ENCODE results near the gene SCAF1.

The SCAF1 gene

DNA sequence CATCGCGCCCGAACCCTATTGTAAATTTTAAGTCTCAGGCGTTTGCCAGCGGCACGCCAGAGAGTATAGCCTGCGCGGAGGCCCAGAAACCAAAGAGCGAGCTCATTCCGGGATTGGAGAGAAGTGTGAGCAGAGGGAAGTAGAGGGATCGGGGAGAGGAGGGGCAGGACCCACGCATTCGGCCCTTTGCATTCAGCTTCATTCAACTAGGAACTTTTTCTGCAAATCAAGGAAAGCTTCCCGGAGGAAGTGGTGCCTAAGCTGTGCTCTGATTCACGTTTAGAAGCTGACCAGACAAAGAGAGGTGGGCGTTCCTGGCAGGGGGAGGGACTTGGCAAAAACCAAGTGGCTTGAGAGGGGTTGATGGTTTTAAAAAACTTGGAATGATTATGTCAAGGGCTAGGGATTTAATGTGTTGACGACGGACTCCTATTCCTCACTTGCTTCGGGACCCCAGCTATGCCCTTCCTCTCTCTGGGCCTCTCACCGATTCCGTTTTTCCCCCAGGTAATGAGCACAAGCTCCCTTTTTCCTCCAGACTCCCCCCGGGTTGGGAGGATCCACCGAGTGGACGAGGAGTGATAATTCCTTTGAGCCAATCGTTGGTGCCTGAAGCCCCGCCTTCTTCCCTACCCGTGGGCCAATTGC, 34.3 kb downstream of the SCAF1 start:
- Histone ChIP-seq H3K9me3 (replicated peaks; ENCODE audit: insufficient read depth, low read length) (no peaks in the 10 kb centered on the region), H3K9ac (ENCODE audit: low read length) (peak overlapping the region; percentile 90), H3F3A (ENCODE audit: insufficient read depth, low read length) (peaks cover 58% of the 10 kb centered on the region), H3K4me3 (ENCODE audit: low read length) (peak overlapping the region; percentile 65), H2AFZ (ENCODE audit: low read length) (peak overlapping the region; percentile 53), H3K4me2 (ENCODE audit: low read depth, low read length) (peak overlapping the region; percentile 74), H3K27me3 (replicated peaks; ENCODE audit: insufficient read depth, low read length) (no peaks in the 10 kb centered on the region), H3K9me2 (replicated peaks; ENCODE audit: insufficient read depth, low read length) (no peaks in the 10 kb centered on the region), H3K27ac (ENCODE audit: low read length) (peak overlapping the region; percentile 96), H3K36me3 (replicated peaks; ENCODE audit: insufficient read depth, low read length) (no peaks in the 10 kb centered on the region), H3K79me2 (ENCODE audit: low read length) (peaks cover 43% of the 10 kb centered on the region), H3K4me1 (ENCODE audit: low read length) (peaks cover 24% of the 10 kb centered on the region), H4K20me1 (ENCODE audit: insufficient read depth, low read length) (peaks cover 9% of the 10 kb centered on the region; the same call in 1 of the 2 replicates)
- peak; percentile 87 for DNase-seq
- no peak for TF ChIP-seq EZH2phosphoT487 (IDR thresholded peaks at IDR 0.05; ENCODE audit: low read length)
- TF ChIP-seq, protein P1, sequence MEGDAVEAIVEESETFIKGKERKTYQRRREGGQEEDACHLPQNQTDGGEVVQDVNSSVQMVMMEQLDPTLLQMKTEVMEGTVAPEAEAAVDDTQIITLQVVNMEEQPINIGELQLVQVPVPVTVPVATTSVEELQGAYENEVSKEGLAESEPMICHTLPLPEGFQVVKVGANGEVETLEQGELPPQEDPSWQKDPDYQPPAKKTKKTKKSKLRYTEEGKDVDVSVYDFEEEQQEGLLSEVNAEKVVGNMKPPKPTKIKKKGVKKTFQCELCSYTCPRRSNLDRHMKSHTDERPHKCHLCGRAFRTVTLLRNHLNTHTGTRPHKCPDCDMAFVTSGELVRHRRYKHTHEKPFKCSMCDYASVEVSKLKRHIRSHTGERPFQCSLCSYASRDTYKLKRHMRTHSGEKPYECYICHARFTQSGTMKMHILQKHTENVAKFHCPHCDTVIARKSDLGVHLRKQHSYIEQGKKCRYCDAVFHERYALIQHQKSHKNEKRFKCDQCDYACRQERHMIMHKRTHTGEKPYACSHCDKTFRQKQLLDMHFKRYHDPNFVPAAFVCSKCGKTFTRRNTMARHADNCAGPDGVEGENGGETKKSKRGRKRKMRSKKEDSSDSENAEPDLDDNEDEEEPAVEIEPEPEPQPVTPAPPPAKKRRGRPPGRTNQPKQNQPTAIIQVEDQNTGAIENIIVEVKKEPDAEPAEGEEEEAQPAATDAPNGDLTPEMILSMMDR (IDR thresholded peaks at IDR 0.05; ENCODE audit: low read length) = no peak
- no peak for TF ChIP-seq EZH2 (optimal IDR thresholded peaks at IDR 0.05; ENCODE audit: low read depth, low read length)

DNA sequence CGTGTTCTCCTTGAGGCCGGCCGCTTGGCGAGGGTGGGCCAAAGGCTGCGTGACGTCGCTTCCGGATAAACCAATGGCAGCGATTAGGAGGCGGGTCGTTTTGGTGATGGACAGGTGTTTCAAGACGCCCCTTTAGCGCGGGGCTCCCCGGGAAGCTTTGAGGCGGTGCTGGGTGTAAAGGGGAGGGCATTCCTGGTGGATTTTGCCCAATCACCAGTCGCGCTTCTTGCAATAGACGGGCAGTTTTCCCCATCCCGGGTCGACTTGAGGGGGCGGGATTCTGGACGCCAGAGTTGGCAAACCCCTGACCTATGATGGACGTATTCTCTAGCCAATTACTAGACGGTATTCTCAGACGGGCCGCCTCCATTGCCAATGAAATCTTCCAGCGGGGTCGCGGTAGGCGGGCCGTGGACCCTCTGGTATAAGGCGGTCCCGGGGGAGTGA, 34.8 kb downstream of the SCAF1 start:
- H3K4me2 ChIP-seq (ENCODE audit: low read depth, low read length) = peak overlapping the region; percentile 74; the same call in 1 of the 2 replicates
- H3F3A ChIP-seq (ENCODE audit: insufficient read depth, low read length) = peaks cover 57% of the 10 kb centered on the region
- H2AFZ ChIP-seq (ENCODE audit: low read length) = peak overlapping the region; percentile 59

DNA sequence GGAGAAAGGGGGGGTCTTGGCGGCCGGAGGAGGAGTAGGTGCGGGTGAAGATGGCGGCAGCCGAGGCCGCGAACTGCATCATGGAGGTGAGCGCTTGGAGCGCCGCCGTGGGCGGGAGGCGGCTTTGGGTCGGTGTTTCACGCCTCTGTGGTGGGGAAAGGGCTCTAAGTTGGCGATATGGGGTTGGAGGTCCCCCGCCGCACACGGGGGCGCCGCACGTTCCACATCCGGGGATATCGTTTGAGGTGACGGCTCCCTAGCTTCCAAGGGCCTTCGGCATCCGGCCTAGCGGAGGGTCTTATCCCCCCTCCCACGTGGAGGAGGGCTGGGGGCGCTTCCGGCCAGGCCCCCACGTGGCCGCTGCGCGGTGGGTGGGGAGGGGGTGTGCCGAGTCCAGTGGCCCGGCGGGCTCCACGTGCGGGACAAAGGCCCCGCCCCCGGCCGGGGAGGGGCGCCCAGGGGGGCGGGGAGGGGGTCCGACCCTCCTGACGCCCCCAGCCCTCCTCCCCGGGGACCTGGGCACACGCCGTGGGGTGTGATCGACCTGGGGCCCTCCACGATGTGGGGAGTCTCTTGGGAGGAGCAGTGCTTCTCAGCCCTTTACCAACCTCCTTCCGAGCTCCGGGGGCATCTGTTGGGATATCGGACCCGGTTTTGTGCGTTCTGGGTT, 35.4 kb downstream of the SCAF1 start, which contains the start of gene PRMT1:
TSS of gene PRMT1 (plus strand) at position 41 of the 670 bp plus-strand sequence. CDS start at position 51, 10 bp downstream.
- Histone ChIP-seq H2AFZ (ENCODE audit: low read length) (peak within 1 kb of the TSS; percentile 59), H3K4me1 (ENCODE audit: low read length) (peaks cover 16% of the 10 kb centered on the region), H3K9me3 (replicated peaks; ENCODE audit: insufficient read depth, low read length) (no peaks in the 10 kb centered on the region), H3K27me3 (replicated peaks; ENCODE audit: insufficient read depth, low read length) (no peaks in the 10 kb centered on the region), H3K4me2 (ENCODE audit: low read depth, low read length) (peak within 1 kb of the TSS; percentile 74), H3K9ac (ENCODE audit: low read length) (peak within 1 kb of the TSS; percentile 100), H4K20me1 (ENCODE audit: insufficient read depth, low read length) (peaks cover 9% of the 10 kb centered on the region; the same call in 1 of the 2 replicates), H3F3A (ENCODE audit: insufficient read depth, low read length) (peaks cover 51% of the 10 kb centered on the region), H3K36me3 (replicated peaks; ENCODE audit: insufficient read depth, low read length) (peaks cover 6% of the 10 kb centered on the region; the same call in 1 of the 2 replicates), H3K9me2 (replicated peaks; ENCODE audit: insufficient read depth, low read length) (no peaks in the 10 kb centered on the region), H3K79me2 (ENCODE audit: low read length) (peaks cover 52% of the 10 kb centered on the region), H3K27ac (ENCODE audit: low read length) (peak within 1 kb of the TSS; percentile 96), H3K4me3 (ENCODE audit: low read length) (peak within 1 kb of the TSS; percentile 99)
- peak; percentile 44 for DNase-seq
- TF ChIP-seq EZH2phosphoT487 (IDR thresholded peaks at IDR 0.05; ENCODE audit: low read length) (no peak), EZH2 (optimal IDR thresholded peaks at IDR 0.05; ENCODE audit: low read depth, low read length) (no peak)
- TF ChIP-seq, protein P1 (IDR thresholded peaks at IDR 0.05; ENCODE audit: low read length) = no peak

More for the DNA sequence above, 34.8 kb downstream of the SCAF1 start:
- peaks cover 9% of the 10 kb centered on the region; the same call in 1 of the 2 replicates for H4K20me1 ChIP-seq (ENCODE audit: insufficient read depth, low read length)
- H3K27me3 ChIP-seq (replicated peaks; ENCODE audit: insufficient read depth, low read length) = no peaks in the 10 kb centered on the region
- DNase-seq = peak; percentile 99
- H3K9ac ChIP-seq (ENCODE audit: low read length) = peak overlapping the region; percentile 100
- no peaks in the 10 kb centered on the region for H3K9me2 ChIP-seq (replicated peaks; ENCODE audit: insufficient read depth, low read length)
- H3K27ac ChIP-seq (ENCODE audit: low read length) = peak overlapping the region; percentile 96
- no peak for TF ChIP-seq EZH2phosphoT487 (IDR thresholded peaks at IDR 0.05; ENCODE audit: low read length)
- no peak for TF ChIP-seq EZH2 (optimal IDR thresholded peaks at IDR 0.05; ENCODE audit: low read depth, low read length)
- TF ChIP-seq, protein P1 (IDR thresholded peaks at IDR 0.05; ENCODE audit: low read length) = no peak
- peaks cover 21% of the 10 kb centered on the region for H3K4me1 ChIP-seq (ENCODE audit: low read length)
- peaks cover 2% of the 10 kb centered on the region; the same call in 1 of the 2 replicates for H3K36me3 ChIP-seq (replicated peaks; ENCODE audit: insufficient read depth, low read length)
- H3K79me2 ChIP-seq (ENCODE audit: low read length) = peaks cover 46% of the 10 kb centered on the region
- H3K4me3 ChIP-seq (ENCODE audit: low read length) = peak overlapping the region; percentile 99
- H3K9me3 ChIP-seq (replicated peaks; ENCODE audit: insufficient read depth, low read length) = no peaks in the 10 kb centered on the region

Measured in MM.1S (cell line).